Nephron progenitor cell (in vitro differentiated cells): Measurements from ENCODE around the gene KRT86.
"Not testable (repeated sequence)": the region's sequence is repeated elsewhere in the genome, so short reads cannot be mapped to it uniquely, and the experiment has no call there.

Source experiments
- DNase-seq: peaks from one replicate; pipeline ENCODE4 v3.0.0; 2021
- H3K27ac Mint-ChIP-seq: 2 replicates; pipeline ENCODE4 v1.8.0; 2021; ENCODE audit warnings: mild to moderate bottlenecking, moderate library complexity, mixed read lengths
- H3K27me3 Mint-ChIP-seq: 2 replicates; pipeline ENCODE4 v1.8.0; 2021; ENCODE audit warnings: mild to moderate bottlenecking, low read depth, mixed read lengths; ENCODE audit not compliant: poor library complexity
- H3K36me3 Mint-ChIP-seq: 2 replicates; pipeline ENCODE4 v1.8.0; 2021; ENCODE audit warnings: low read depth, mixed read lengths
- H3K4me1 Mint-ChIP-seq: 2 replicates; pipeline ENCODE4 v1.8.0; 2021; ENCODE audit warnings: mixed read lengths
- H3K4me3 Mint-ChIP-seq: 2 replicates; pipeline ENCODE4 v1.8.0; 2021; ENCODE audit warnings: mild to moderate bottlenecking, moderate library complexity, mixed read lengths
- H3K9me3 Mint-ChIP-seq: 2 replicates; pipeline ENCODE4 v1.8.0; 2021; ENCODE audit warnings: mild to moderate bottlenecking, moderate library complexity, mixed read lengths
- TF ChIP-seq, protein P1 (sequence below): fragments of 200-600 bp; sonication (generic); IDR thresholded peaks from 2 replicates; pipeline ENCODE4 v1.5.0; 2021; ENCODE audit warnings: antibody characterized with exemption

The KRT86 gene

GRCh38 chr12:52238207-52238840 is 36.1 kb upstream of the KRT86 start:
- H3K4me3 Mint-ChIP-seq, result no peak overlapping the region
- peaks cover 21% of the 10 kb centered on the region for H3K4me1 Mint-ChIP-seq
- no peak for DNase-seq
- no peaks in the 10 kb centered on the region for H3K36me3 Mint-ChIP-seq
- H3K9me3 Mint-ChIP-seq, result no peaks in the 10 kb centered on the region
- H3K27me3 Mint-ChIP-seq, result peaks cover 56% of the 10 kb centered on the region
- H3K27ac Mint-ChIP-seq, result no peak overlapping the region
- TF ChIP-seq, protein P1, sequence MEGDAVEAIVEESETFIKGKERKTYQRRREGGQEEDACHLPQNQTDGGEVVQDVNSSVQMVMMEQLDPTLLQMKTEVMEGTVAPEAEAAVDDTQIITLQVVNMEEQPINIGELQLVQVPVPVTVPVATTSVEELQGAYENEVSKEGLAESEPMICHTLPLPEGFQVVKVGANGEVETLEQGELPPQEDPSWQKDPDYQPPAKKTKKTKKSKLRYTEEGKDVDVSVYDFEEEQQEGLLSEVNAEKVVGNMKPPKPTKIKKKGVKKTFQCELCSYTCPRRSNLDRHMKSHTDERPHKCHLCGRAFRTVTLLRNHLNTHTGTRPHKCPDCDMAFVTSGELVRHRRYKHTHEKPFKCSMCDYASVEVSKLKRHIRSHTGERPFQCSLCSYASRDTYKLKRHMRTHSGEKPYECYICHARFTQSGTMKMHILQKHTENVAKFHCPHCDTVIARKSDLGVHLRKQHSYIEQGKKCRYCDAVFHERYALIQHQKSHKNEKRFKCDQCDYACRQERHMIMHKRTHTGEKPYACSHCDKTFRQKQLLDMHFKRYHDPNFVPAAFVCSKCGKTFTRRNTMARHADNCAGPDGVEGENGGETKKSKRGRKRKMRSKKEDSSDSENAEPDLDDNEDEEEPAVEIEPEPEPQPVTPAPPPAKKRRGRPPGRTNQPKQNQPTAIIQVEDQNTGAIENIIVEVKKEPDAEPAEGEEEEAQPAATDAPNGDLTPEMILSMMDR, result no peak

- no peak overlapping the region for H3K27ac Mint-ChIP-seq
- H3K9me3 Mint-ChIP-seq, result no peaks in the 10 kb centered on the region
- peaks cover 51% of the 10 kb centered on the region for H3K27me3 Mint-ChIP-seq
Observed at GRCh38 chr12:52238916-52239646, 35.4 kb upstream of the KRT86 start.

DNA sequence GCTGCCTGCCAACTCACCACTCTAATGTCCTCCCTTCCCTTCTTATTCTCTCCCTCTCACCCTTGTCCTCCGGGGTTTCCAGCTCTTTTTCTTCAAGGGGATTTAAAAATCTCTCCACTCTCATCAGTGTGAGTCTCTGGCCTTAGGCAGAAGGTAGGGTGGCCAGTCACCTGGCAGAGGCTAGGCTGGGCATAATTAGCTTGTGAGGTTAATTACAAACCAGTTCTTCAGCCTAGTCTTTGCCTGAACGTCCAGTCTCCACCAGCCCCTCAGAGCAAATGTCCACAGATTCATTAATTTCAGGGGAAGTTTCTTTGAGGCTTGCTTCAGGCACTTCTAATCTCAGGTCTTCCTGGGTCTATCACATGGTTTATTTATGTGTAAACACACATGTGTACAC is 34.7 kb upstream of the KRT86 start:
- TF ChIP-seq, protein P1, result no peak
- peaks cover 44% of the 10 kb centered on the region for H3K27me3 Mint-ChIP-seq
- H3K9me3 Mint-ChIP-seq, result no peaks in the 10 kb centered on the region
- no peak overlapping the region for H3K27ac Mint-ChIP-seq
- no peaks in the 10 kb centered on the region for H3K36me3 Mint-ChIP-seq
- DNase-seq, result no peak
- H3K4me1 Mint-ChIP-seq, result peaks cover 25% of the 10 kb centered on the region
- H3K4me3 Mint-ChIP-seq, result no peak overlapping the region

More at GRCh38 chr12:52238916-52239646, 35.4 kb upstream of the KRT86 start:
- no peak for DNase-seq
- Mint-ChIP-seq H3K4me3 (no peak overlapping the region), H3K4me1 (peaks cover 24% of the 10 kb centered on the region), H3K36me3 (no peaks in the 10 kb centered on the region)
- TF ChIP-seq, protein P1, result no peak

DNA sequence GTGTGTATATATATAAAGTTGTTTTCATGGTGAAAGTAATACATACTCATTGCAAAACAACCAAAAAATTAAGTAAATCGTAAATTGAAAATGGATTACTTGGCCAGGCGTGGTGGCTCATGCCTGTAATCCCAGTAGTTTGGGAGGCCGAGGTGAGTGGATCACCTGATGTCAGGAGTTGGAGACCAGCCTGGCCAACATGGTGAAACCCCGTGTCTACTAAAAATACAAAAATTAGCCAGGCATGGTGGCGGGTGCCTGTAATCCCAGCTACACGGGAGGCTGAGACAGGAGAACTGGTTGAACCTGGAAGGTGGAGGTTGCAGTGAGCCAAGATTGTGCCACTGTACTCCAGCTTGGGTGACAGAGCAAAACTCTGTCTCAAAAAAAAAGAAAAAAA is 34.2 kb upstream of the KRT86 start:
- H3K4me3 Mint-ChIP-seq, H3K27ac Mint-ChIP-seq: not testable (repeated sequence)
- H3K4me1 Mint-ChIP-seq, result peaks cover 27% of the 10 kb centered on the region

GRCh38 chr12:52241205-52241842 is 33.1 kb upstream of the KRT86 start:
- no peak overlapping the region for H3K4me3 Mint-ChIP-seq
- TF ChIP-seq, protein P1, result no peak
- no peaks in the 10 kb centered on the region for H3K36me3 Mint-ChIP-seq
- DNase-seq, result no peak
- H3K4me1 Mint-ChIP-seq, result peaks cover 36% of the 10 kb centered on the region
- no peak overlapping the region for H3K27ac Mint-ChIP-seq
- H3K27me3 Mint-ChIP-seq, result peaks cover 38% of the 10 kb centered on the region
- no peaks in the 10 kb centered on the region for H3K9me3 Mint-ChIP-seq

More for the DNA sequence above, 34.2 kb upstream of the KRT86 start:
- not testable (repeated sequence) for H3K9me3 Mint-ChIP-seq, DNase-seq, H3K36me3 Mint-ChIP-seq
- H3K27me3 Mint-ChIP-seq, result peaks cover 43% of the 10 kb centered on the region

DNA sequence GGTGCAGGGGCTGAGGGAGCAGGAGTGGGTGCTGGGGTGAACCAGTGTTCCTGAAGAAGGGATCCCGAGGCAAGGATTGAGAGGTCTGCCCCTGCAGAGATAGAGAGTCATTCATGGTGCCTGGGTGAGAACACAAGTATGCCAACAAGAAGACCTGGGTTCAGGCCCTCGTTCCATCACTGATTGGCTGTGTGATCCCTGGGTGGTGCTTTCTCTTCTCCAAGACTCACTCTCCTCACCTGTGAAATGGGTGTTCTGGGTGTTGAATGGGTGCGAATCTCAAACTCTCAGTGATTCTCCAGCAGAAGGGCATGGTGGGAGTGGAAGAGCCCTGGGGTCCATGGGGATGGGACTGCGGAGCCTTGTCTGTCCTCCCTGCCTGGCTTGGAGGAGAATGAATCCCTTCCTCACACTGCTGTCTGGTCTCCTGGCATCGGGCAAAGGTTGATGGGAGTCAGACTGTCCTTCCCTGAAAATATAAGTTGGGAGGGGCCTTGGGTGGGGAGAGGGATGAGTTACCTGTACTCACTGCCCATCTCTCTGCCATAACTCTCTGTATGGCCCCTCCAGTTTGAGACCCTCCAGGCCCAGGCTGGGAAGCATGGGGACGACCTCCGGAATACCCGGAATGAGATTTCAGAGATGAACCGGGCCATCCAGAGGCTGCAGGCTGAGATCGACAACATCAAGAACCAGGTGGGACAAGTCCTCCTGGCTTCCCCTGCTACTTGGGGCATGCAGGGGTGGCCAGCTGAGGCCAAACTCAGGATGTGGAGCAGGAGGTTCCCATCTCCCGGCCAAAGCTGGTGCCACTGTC is 31.8 kb upstream of the KRT86 start:
- TF ChIP-seq, protein P1, result no peak
- Mint-ChIP-seq H3K4me1 (peaks cover 49% of the 10 kb centered on the region), H3K4me3 (no peak overlapping the region), H3K27me3 (peaks cover 29% of the 10 kb centered on the region), H3K27ac (no peak overlapping the region), H3K9me3 (no peaks in the 10 kb centered on the region), H3K36me3 (no peaks in the 10 kb centered on the region)
- no peak for DNase-seq
